GM19463 (cell line): Measurements from ENCODE around the gene USP5.

Experiments
- ATAC-seq: cut with Tn5 transposase; IDR thresholded peaks from one replicate; pipeline ENCODE4 v1.9.1; 2021; ENCODE audit warnings: mild to moderate bottlenecking, moderate library complexity; ENCODE audit not compliant: unreplicated experiment

USP5 gene, protein sequence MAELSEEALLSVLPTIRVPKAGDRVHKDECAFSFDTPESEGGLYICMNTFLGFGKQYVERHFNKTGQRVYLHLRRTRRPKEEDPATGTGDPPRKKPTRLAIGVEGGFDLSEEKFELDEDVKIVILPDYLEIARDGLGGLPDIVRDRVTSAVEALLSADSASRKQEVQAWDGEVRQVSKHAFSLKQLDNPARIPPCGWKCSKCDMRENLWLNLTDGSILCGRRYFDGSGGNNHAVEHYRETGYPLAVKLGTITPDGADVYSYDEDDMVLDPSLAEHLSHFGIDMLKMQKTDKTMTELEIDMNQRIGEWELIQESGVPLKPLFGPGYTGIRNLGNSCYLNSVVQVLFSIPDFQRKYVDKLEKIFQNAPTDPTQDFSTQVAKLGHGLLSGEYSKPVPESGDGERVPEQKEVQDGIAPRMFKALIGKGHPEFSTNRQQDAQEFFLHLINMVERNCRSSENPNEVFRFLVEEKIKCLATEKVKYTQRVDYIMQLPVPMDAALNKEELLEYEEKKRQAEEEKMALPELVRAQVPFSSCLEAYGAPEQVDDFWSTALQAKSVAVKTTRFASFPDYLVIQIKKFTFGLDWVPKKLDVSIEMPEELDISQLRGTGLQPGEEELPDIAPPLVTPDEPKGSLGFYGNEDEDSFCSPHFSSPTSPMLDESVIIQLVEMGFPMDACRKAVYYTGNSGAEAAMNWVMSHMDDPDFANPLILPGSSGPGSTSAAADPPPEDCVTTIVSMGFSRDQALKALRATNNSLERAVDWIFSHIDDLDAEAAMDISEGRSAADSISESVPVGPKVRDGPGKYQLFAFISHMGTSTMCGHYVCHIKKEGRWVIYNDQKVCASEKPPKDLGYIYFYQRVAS

GRCh38 chr12:6851921-6852650 lies at the start of gene USP5:
Gene USP5 (plus strand): TSS chr12:6852150. CDS start chr12:6852180, 30 bp downstream.
- ATAC-seq, result peak; percentile 69

- ATAC-seq, result no peak
These were observed 44.8 kb upstream of the USP5 start for GRCh38 chr12:6807170-6807569.

GRCh38 chr12:6809056-6809455 lies 42.9 kb upstream of the USP5 start:
- no peak for ATAC-seq

GRCh38 chr12:6810758-6811157 lies 41.2 kb upstream of the USP5 start:
- no peak for ATAC-seq

- ATAC-seq, result no peak
These were observed 38.6 kb upstream of the USP5 start for GRCh38 chr12:6813363-6813762.

DNA sequence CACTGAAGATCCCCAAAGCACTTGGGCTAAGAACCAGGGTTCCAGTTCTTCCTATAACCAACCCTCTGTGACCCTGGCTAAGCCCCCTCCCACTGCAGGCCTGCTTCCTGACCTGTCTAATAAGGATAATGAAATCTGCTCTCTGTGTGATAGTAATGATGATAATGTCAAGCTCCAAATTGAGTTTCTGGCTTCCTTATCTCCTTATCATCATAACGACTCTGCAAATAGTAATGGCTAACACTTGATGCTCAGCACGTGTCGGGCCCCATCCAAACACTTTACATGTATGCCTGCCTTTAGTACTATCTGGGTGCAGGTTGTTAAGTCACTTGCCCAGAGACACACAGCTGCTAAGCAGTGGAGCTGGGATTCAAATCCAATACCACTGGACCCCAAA lies 35.4 kb upstream of the USP5 start:
- ATAC-seq, result no peak

DNA sequence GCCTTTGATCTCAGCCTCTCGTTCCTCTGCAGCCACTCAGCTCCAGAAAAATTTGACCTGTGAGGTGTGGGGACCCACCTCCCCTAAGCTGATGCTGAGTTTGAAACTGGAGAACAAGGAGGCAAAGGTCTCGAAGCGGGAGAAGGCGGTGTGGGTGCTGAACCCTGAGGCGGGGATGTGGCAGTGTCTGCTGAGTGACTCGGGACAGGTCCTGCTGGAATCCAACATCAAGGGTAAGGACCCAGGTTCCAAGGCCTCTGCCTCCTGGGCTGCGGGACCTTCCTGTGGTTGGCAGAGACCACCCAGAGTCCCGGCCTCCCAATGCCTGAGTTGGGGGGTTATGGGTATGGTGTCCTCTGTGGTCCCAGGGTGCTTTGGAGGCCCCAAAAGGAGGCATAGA lies 34.9 kb upstream of the USP5 start:
- ATAC-seq, result no peak

DNA sequence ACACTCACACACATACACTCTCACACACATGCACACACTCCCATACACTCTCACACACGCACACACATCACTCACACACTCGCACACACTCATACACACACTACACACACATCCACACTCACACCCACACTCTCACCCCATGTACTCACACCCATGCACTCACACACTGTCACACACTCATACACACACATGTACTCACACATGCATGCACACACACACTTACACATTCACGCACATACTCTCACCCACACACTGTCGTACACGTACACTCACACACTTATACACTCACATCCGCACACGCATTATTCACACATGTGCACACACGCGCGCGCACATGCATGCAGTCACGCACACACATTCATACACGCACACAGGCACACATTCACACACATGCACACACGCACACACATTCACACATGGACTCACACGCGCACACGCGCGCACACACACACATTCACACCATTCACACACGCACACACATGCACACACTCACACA lies 34.2 kb upstream of the USP5 start:
- no peak for ATAC-seq

GRCh38 chr12:6818222-6818621 lies 33.7 kb upstream of the USP5 start:
- ATAC-seq, result no peak

- no peak for ATAC-seq
These were observed 33.3 kb upstream of the USP5 start for GRCh38 chr12:6818645-6819044.

DNA sequence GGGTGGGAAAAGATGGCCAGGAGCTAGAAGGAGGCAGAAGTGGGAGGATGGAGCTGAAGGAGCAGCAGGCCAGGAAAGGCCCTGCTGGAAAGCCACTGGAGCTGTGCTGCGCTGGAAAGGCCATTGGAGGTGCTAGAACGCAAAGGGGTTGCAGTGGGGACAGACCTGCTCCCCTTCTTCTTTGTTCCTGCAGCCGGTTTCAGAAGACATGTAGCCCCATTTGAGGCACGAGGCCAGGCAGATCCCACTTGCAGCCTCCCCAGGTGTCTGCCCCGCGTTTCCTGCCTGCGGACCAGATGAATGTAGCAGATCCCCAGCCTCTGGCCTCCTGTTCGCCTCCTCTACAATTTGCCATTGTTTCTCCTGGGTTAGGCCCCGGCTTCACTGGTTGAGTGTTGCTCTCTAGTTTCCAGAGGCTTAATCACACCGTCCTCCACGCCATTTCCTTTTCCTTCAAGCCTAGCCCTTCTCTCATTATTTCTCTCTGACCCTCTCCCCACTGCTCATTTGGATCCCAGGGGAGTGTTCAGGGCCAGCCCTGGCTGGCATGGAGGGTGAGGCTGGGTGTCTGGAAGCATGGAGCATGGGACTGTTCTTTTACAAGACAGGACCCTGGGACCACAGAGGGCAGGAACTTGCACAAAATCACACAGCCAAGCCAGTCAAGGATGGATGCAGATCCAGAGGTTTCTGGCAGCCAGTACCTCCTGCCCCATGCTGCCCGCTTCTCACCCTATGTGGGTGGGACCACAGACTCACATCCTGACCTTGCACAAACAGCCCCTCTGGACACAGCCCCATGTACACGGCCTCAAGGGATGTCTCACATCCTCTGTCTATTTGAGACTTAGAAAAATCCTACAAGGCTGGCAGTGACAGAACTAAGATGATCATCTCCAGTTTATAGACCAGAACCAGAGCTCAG lies 32.6 kb upstream of the USP5 start:
- no peak for ATAC-seq

DNA sequence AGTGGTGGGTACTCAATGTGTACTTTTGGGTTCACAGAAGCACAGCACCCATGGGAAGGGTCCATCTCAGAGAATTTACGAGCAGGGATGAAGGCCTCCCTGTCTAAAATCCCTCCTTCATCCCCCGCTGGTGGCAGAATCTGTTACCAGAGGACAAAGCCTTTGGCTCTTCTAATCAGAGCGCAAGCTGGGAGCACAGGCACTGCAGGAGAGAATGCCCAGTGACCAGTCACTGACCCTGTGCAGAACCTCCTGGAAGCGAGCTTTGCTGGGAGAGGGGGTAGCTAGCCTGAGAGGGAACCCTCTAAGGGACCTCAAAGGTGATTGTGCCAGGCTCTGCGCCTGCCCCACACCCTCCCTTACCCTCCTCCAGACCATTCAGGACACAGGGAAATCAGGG lies 31.8 kb upstream of the USP5 start:
- no peak for ATAC-seq

- no peak for ATAC-seq
These were observed 30.1 kb upstream of the USP5 start, which contains the start of gene GPR162 for GRCh38 chr12:6821591-6822425. Gene GPR162 (plus strand): TSS chr12:6821821. CDS start chr12:6823899, 2,078 bp downstream.

- no peak for ATAC-seq
These were observed 29.4 kb upstream of the USP5 start for GRCh38 chr12:6822426-6823135.

DNA sequence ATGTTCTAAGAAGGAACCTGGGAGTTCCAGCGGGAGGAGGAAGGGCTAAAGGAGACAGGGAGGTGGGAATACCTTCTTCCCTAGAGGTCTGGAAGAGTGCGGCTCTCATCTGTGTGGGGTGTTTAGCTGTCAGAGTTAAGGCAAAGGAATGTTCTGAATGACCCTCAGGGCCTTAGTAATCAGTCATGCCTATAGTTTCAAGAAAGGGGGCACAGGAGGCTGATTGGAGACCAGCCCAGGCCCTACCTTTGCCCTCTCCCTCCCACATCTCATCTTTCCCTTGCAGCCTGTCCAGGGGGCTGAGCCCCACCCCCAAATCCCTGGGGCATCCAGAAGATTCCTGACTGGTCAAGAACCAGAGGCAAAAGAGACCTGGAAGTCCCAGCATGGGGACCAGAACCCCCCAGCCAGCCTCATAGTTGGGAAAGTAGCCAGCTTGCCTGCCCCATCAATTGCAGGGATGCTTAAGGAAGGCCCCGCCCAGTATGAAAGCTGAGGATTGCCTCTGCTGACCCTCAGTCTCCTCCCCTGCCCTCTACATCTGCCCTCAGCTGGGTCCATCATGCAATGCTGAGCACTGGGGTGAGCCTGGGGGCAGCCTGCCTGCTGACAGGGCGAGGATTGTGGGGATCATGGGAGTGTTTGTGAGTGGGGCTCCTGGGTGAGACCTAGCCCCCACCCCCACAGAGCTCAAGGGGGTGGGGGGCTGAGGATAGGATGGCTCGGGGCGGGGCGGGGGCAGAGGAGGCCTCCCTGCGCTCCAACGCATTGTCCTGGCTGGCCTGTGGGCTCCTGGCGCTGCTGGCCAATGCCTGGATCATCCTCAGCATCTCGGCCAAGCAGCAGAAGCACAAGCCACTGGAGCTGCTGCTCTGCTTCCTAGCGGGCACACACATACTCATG lies 28.5 kb upstream of the USP5 start:
- no peak for ATAC-seq

DNA sequence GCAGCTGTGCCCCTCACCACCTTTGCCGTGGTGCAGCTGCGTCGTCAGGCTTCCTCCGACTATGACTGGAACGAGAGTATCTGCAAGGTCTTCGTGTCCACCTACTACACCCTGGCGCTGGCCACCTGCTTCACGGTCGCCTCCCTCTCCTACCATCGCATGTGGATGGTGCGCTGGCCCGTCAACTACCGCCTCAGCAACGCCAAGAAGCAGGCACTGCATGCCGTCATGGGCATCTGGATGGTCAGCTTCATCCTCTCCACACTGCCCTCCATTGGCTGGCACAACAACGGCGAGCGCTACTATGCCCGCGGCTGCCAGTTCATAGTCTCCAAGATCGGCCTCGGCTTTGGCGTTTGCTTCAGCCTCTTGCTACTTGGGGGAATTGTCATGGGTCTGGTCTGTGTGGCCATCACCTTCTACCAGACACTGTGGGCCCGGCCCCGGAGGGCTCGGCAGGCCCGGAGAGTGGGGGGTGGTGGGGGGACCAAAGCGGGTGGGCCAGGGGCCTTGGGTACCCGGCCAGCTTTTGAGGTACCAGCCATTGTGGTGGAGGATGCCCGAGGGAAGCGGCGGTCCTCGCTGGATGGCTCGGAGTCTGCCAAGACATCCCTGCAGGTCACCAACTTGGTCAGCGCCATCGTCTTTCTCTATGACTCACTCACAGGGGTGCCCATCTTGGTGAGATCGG lies 27.7 kb upstream of the USP5 start:
- no peak for ATAC-seq

DNA sequence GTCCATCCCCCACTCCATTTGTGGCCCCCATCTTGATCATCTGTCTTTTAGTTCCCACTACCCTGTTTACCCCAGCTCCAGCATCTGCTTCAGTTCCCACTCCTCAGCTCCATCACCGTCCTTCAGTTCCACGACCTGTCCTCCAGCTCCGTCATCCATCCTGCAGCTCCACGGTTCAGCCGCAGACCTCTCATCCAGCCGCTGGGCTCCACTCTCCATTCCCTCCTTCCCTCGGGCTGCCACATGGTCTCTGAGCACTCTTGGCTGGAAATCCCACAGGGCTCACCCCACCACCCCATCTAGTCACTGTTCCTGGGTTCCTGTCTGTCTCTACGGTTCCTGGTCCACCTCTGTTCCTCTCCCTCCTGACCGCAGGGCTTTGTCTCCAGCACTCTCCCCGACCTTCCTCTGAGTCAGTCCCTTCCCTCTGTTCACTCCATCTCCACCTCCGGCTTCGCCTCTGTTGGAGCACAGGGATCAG lies 27.0 kb upstream of the USP5 start:
- ATAC-seq, result no peak
